Muscle of leg (tissue), 11 donors: ENCODE results near the gene FBXL14. TPM values are rescaled to one million over a fixed set of nuclear protein-coding genes. Genes with fewer than 3 reads are reported as not detected.

Experiments
- DNase-seq: peaks from one replicate; pipeline ENCODE4 v3.0.0; 2013
- H3K27ac ChIP-seq: one replicate; pipeline ENCODE4 v1.5.1; 2013; ENCODE audit warnings: mild to moderate bottlenecking, low read length, control low read depth
- H3K27me3 ChIP-seq: one replicate; pipeline ENCODE4 v1.6.1; 2013; ENCODE audit warnings: low read length; ENCODE audit not compliant: control insufficient read depth, insufficient read depth
- H3K36me3 ChIP-seq: one replicate; pipeline ENCODE4 v1.6.1; 2013; ENCODE audit warnings: low read length; ENCODE audit not compliant: control insufficient read depth, insufficient read depth
- H3K4me1 ChIP-seq: one replicate; pipeline ENCODE4 v1.6.1; 2013; ENCODE audit warnings: low read length; ENCODE audit not compliant: control insufficient read depth, insufficient read depth
- H3K4me3 ChIP-seq: one replicate; pipeline ENCODE4 v1.5.1; 2013; ENCODE audit warnings: low read length, control low read depth
- H3K9me3 ChIP-seq: replicated peaks from 2 replicates; pipeline ENCODE4 v1.6.1; 2013; ENCODE audit warnings: low read depth, low read length; ENCODE audit not compliant: control insufficient read depth
- WGBS: methylation state at CpG from one replicate; pipeline ENCODE4 v1.1.5; 2013; ENCODE audit warnings: missing lambda C conversion rate; ENCODE audit not compliant: insufficient coverage; 5-methylcytosine and 5-hydroxymethylcytosine counted together
- polyA plus RNA-seq, 8 donors: library from polyadenylated mRNA; unstranded; fragments of 120-200 nt; gene quantifications; one replicate each; pipeline versions ENCODE4 v1.2.1 to v1.2.3, GENCODE V29; 2013; ENCODE audit warnings: inconsistent platforms in 1 of 8, low replicate concordance in 1 of 8; ENCODE audit not compliant: insufficient read length in 8 of 8, insufficient read depth in 1 of 8
- total RNA-seq: library from RNA; stranded (reverse); fragments of 120-200 nt; gene quantifications from one replicate; pipeline ENCODE4 v1.2.4, GENCODE V29; 2013

Gene FBXL14
- total and polyA plus RNA-seq, 9 donors, result 3.3 to 7.2 (median 5.0) TPM

- Histone ChIP-seq H3K4me3 (no peak overlapping the region), H3K36me3 (no peaks in the 10 kb centered on the region), H3K9me3 (no peaks in the 10 kb centered on the region), H3K27ac (no peak overlapping the region), H3K4me1 (peaks cover 2% of the 10 kb centered on the region), H3K27me3 (no peaks in the 10 kb centered on the region)
- no peak for DNase-seq
- WGBS, result 88% methylated on average over 1 of the region's 1 CpG
These were observed 25.7 kb upstream of the FBXL14 start for GRCh38 chr12:1620092-1620491.

- H3K36me3 ChIP-seq, result no peaks in the 10 kb centered on the region
- H3K27ac ChIP-seq, result no peak overlapping the region
- H3K4me3 ChIP-seq, result no peak overlapping the region
- no peaks in the 10 kb centered on the region for H3K27me3 ChIP-seq
- peaks cover 2% of the 10 kb centered on the region for H3K4me1 ChIP-seq
- no peaks in the 10 kb centered on the region for H3K9me3 ChIP-seq
- 17% methylated on average over 1 of the region's 8 CpGs for WGBS
- DNase-seq, result peak; percentile 60
These were observed 25.2 kb upstream of the FBXL14 start for GRCh38 chr12:1619587-1619986.

GRCh38 chr12:1619159-1619558 lies 24.8 kb upstream of the FBXL14 start:
- DNase-seq, result no peak
- WGBS, result 70% methylated on average over 1 of the region's 4 CpGs
- no peaks in the 10 kb centered on the region for H3K36me3 ChIP-seq
- no peaks in the 10 kb centered on the region for H3K9me3 ChIP-seq
- H3K4me1 ChIP-seq, result peaks cover 5% of the 10 kb centered on the region
- H3K4me3 ChIP-seq, result no peak overlapping the region
- H3K27ac ChIP-seq, result no peak overlapping the region
- H3K27me3 ChIP-seq, result no peaks in the 10 kb centered on the region

- Histone ChIP-seq H3K9me3 (no peaks in the 10 kb centered on the region), H3K36me3 (no peaks in the 10 kb centered on the region), H3K4me1 (peaks cover 5% of the 10 kb centered on the region), H3K4me3 (no peak overlapping the region), H3K27me3 (no peaks in the 10 kb centered on the region), H3K27ac (no peak overlapping the region)
- DNase-seq, result no peak
These were observed 24.1 kb upstream of the FBXL14 start for GRCh38 chr12:1618489-1618888.

- Histone ChIP-seq H3K36me3 (no peaks in the 10 kb centered on the region), H3K4me3 (no peak overlapping the region), H3K4me1 (peaks cover 10% of the 10 kb centered on the region), H3K27ac (no peak overlapping the region), H3K9me3 (no peaks in the 10 kb centered on the region), H3K27me3 (no peaks in the 10 kb centered on the region)
- DNase-seq, result no peak
- 80% methylated on average over 12 of the region's 16 CpGs for WGBS
These were observed 22.1 kb upstream of the FBXL14 start for GRCh38 chr12:1616233-1617066.

- no peak for DNase-seq
- Histone ChIP-seq H3K27ac (no peak overlapping the region), H3K27me3 (no peaks in the 10 kb centered on the region), H3K36me3 (no peaks in the 10 kb centered on the region), H3K4me3 (no peak overlapping the region), H3K4me1 (peaks cover 12% of the 10 kb centered on the region), H3K9me3 (no peaks in the 10 kb centered on the region)
- WGBS, result 81% methylated on average over 5 of the region's 6 CpGs
These were observed 20.0 kb upstream of the FBXL14 start for GRCh38 chr12:1614360-1614759.

- Histone ChIP-seq H3K9me3 (no peaks in the 10 kb centered on the region), H3K4me3 (no peak overlapping the region), H3K4me1 (peaks cover 16% of the 10 kb centered on the region), H3K27ac (no peak overlapping the region), H3K27me3 (no peaks in the 10 kb centered on the region), H3K36me3 (no peaks in the 10 kb centered on the region)
- DNase-seq, result no peak
- WGBS, result no CpG with 5 or more reads among the region's 4 CpGs
These were observed 19.5 kb upstream of the FBXL14 start for GRCh38 chr12:1613860-1614259.

- Histone ChIP-seq H3K27ac (peak overlapping the region; percentile 5), H3K4me3 (no peak overlapping the region), H3K9me3 (no peaks in the 10 kb centered on the region), H3K36me3 (no peaks in the 10 kb centered on the region), H3K4me1 (peaks cover 20% of the 10 kb centered on the region), H3K27me3 (no peaks in the 10 kb centered on the region)
- peak; percentile 60 for DNase-seq
- 42% methylated on average over 2 of the region's 13 CpGs for WGBS
These were observed 17.6 kb upstream of the FBXL14 start for GRCh38 chr12:1611803-1612572.

- no peak for DNase-seq
- no peaks in the 10 kb centered on the region for H3K9me3 ChIP-seq
- 94% methylated on average over 3 of the region's 7 CpGs for WGBS
- no peaks in the 10 kb centered on the region for H3K27me3 ChIP-seq
- H3K4me3 ChIP-seq, result no peak overlapping the region
- H3K4me1 ChIP-seq, result peaks cover 35% of the 10 kb centered on the region
- no peak overlapping the region for H3K27ac ChIP-seq
- H3K36me3 ChIP-seq, result no peaks in the 10 kb centered on the region
These were observed 15.8 kb upstream of the FBXL14 start for GRCh38 chr12:1610072-1610643.

GRCh38 chr12:1608713-1609119 lies 14.3 kb upstream of the FBXL14 start:
- Histone ChIP-seq H3K27me3 (no peaks in the 10 kb centered on the region), H3K9me3 (no peaks in the 10 kb centered on the region), H3K4me1 (peaks cover 35% of the 10 kb centered on the region), H3K4me3 (no peak overlapping the region), H3K36me3 (no peaks in the 10 kb centered on the region), H3K27ac (peak overlapping the region; percentile 23)
- no CpG with 5 or more reads among the region's 5 CpGs for WGBS
- DNase-seq, result peak; percentile 79
